Activated B cell treated with CpG ODN at 0.5 μM for 24 hours (primary cell): ENCODE measurements around the gene PRKACG. TPM values are rescaled to one million over a fixed set of nuclear protein-coding genes. Genes with fewer than 3 reads are reported as not detected.
A peak's percentile ranks its signal among the peaks of the same experiment; 100 is the strongest.

Experiments
- ATAC-seq: fragments of 200-7000 bp; cut with Tn5 transposase; one replicate; pipeline ENCODE4 v1.10.0; 2021; ENCODE audit warnings: low read depth, mild to moderate bottlenecking, moderate library complexity
- CTCF ChIA-PET: fragments of 350-600 bp; sonication (Branson Sonifier 250); formaldehyde crosslinking; loops from one replicate; lab custom pipeline; 2021; ENCODE audit warnings: antibody characterized with exemption; lab: Charles Lee
- POLR2A ChIA-PET: fragments of 350-600 bp; sonication (Branson Sonifier 250); formaldehyde crosslinking; loops from one replicate; lab custom pipeline; 2021; ENCODE audit warnings: antibody characterized with exemption; lab: Charles Lee
- DNase-seq: peaks from one replicate; pipeline ENCODE4 v3.0.0; 2022
- H3K27ac Mint-ChIP-seq: one replicate; pipeline ENCODE4 v1.8.0; 2020; ENCODE audit warnings: mixed read lengths
- H3K27me3 Mint-ChIP-seq: one replicate; pipeline ENCODE4 v1.8.0; 2021; ENCODE audit warnings: mixed read lengths
- H3K36me3 Mint-ChIP-seq: one replicate; pipeline ENCODE4 v1.8.0; 2021; ENCODE audit warnings: low read depth, mixed read lengths
- H3K4me1 Mint-ChIP-seq: one replicate; pipeline ENCODE4 v1.8.0; 2021; ENCODE audit warnings: mixed read lengths
- H3K4me3 Mint-ChIP-seq: one replicate; pipeline ENCODE4 v1.8.0; 2020; ENCODE audit warnings: mild to moderate bottlenecking, mixed read lengths
- H3K9me3 Mint-ChIP-seq: one replicate; pipeline ENCODE4 v1.8.0; 2020; ENCODE audit warnings: mixed read lengths
- intact Hi-C: fragments of 100-400 bp; cut with micrococcal nuclease; formaldehyde crosslinking; loops from one replicate; pipeline ENCODE4 v1.15.1; 2024
- total RNA-seq: library from RNA; stranded (reverse); gene quantifications from 2 replicates; pipeline ENCODE4 v1.2.3, GENCODE V29; 2022
- TF ChIP-seq, protein P1 (sequence below): fragments of 200-600 bp; IDR thresholded peaks from one replicate; pipeline ENCODE4 v1.8.0; 2022; ENCODE audit warnings: antibody characterized with exemption, mild to moderate bottlenecking

PRKACG gene
- total RNA-seq, 1 donor from 2014 or later: not detected

DNA sequence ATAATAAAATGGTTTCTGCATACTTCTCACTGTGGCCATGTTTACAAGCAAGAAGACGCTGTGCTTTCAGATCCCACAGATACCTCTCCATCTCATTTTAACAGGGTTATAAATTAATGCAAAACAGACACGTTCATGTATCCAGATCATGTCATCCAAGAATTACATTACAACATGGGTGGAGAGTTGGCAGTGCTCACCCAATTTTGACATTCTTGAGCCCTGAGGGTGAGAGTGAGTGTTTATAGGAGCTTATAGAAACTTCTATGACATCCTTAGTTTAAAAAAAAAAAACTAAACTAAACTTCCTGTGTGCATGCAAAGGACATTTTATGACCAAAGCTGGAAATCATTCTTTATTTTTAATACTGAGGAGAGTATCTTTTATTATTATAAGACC, 9.1 kb downstream of the PRKACG start:
- ChIA-PET CTCF (no interaction called here), POLR2A (no interaction called here)
- Mint-ChIP-seq H3K27me3 (no peaks in the 10 kb centered on the region), H3K27ac (no peak overlapping the region), H3K4me3 (no peak overlapping the region), H3K9me3 (no peaks in the 10 kb centered on the region), H3K4me1 (no peaks in the 10 kb centered on the region), H3K36me3 (peaks cover 53% of the 10 kb centered on the region)
- ATAC-seq (no peak), DNase-seq (no peak)
- intact Hi-C loops: no loop called here
- TF ChIP-seq, protein P1, sequence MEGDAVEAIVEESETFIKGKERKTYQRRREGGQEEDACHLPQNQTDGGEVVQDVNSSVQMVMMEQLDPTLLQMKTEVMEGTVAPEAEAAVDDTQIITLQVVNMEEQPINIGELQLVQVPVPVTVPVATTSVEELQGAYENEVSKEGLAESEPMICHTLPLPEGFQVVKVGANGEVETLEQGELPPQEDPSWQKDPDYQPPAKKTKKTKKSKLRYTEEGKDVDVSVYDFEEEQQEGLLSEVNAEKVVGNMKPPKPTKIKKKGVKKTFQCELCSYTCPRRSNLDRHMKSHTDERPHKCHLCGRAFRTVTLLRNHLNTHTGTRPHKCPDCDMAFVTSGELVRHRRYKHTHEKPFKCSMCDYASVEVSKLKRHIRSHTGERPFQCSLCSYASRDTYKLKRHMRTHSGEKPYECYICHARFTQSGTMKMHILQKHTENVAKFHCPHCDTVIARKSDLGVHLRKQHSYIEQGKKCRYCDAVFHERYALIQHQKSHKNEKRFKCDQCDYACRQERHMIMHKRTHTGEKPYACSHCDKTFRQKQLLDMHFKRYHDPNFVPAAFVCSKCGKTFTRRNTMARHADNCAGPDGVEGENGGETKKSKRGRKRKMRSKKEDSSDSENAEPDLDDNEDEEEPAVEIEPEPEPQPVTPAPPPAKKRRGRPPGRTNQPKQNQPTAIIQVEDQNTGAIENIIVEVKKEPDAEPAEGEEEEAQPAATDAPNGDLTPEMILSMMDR: no peak

DNA sequence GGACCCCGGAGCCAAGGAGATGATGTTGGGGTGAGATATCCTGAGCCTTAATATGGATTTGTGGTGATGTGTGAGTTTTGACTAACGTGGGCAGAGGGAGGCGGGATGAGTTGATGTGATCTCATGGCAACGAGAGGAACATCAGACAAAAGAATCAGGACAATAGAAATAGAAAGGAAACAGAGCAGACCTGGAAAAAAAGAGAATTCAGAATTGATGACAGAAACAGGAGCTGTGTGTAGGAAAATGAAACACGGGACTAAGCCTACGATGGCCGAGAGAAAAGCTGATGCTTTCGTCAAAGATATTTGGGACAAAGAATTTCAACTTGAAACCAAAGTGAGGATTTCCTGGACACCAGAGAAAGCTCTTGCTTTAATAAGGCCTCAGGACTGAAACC, 10.9 kb downstream of the PRKACG start:
- no peak overlapping the region for H3K4me3 Mint-ChIP-seq
- H3K36me3 Mint-ChIP-seq: peaks cover 50% of the 10 kb centered on the region
- H3K27me3 Mint-ChIP-seq: no peaks in the 10 kb centered on the region
- ATAC-seq: no peak
- intact Hi-C loops: no loop called here
- no peak for DNase-seq
- POLR2A ChIA-PET: no interaction called here
- TF ChIP-seq, protein P1: no peak
- H3K27ac Mint-ChIP-seq: no peak overlapping the region
- H3K9me3 Mint-ChIP-seq: no peaks in the 10 kb centered on the region
- peaks cover 10% of the 10 kb centered on the region for H3K4me1 Mint-ChIP-seq
- CTCF ChIA-PET: no interaction called here

- intact Hi-C loops: no loop called here
- Mint-ChIP-seq H3K36me3 (peaks cover 43% of the 10 kb centered on the region), H3K4me1 (peaks cover 10% of the 10 kb centered on the region), H3K27me3 (no peaks in the 10 kb centered on the region), H3K27ac (no peak overlapping the region), H3K4me3 (no peak overlapping the region), H3K9me3 (no peaks in the 10 kb centered on the region)
- DNase-seq (no peak), ATAC-seq (no peak)
- CTCF ChIA-PET: interaction anchor here (0.6 kb wide), 1 partner anchor 438 kb away, joined by 3 read pairs; no protein-coding TSS in a partner anchor
- POLR2A ChIA-PET: no interaction called here
- TF ChIP-seq, protein P1: no peak
Measured at GRCh38 chr9:69001921-69002320, 12.0 kb downstream of the PRKACG start.

GRCh38 chr9:68999393-69000105, 14.4 kb downstream of the PRKACG start:
- Mint-ChIP-seq H3K9me3 (no peaks in the 10 kb centered on the region), H3K36me3 (peaks cover 31% of the 10 kb centered on the region), H3K4me3 (no peak overlapping the region), H3K27ac (no peak overlapping the region), H3K4me1 (peaks cover 20% of the 10 kb centered on the region), H3K27me3 (no peaks in the 10 kb centered on the region)
- DNase-seq (peak; percentile 24), ATAC-seq (peak; percentile 95)
- ChIA-PET CTCF (interaction anchor here (0.6 to 1.4 kb wide), 22 partner anchors 16 to 439 kb away, joined by 3 to 14 read pairs (median 4); partner anchors contain the start of gene PIP5K1B), POLR2A (interaction anchor here (1.0 kb wide), 1 partner anchor 220 kb away, joined by 4 read pairs; a partner anchor contains a TSS)
- TF ChIP-seq, protein P1: peak; percentile 26
- intact Hi-C loops: loop anchor here (1.0 to 2.0 kb wide), 4 partner anchors 154 to 415 kb away; no protein-coding TSS in a partner anchor

GRCh38 chr9:68998812-68999211, 15.1 kb downstream of the PRKACG start:
- H3K9me3 Mint-ChIP-seq: no peaks in the 10 kb centered on the region
- peaks cover 20% of the 10 kb centered on the region for H3K4me1 Mint-ChIP-seq
- CTCF ChIA-PET: interaction anchor here (0.7 to 2.0 kb wide), 9 partner anchors 144 to 438 kb away, joined by 3 to 14 read pairs (median 6); no protein-coding TSS in a partner anchor
- no peak overlapping the region for H3K4me3 Mint-ChIP-seq
- ATAC-seq: no peak
- no peak for DNase-seq
- no peak overlapping the region for H3K27ac Mint-ChIP-seq
- POLR2A ChIA-PET: no interaction called here
- intact Hi-C loops: loop anchor here (1.0 to 2.0 kb wide), 4 partner anchors 154 to 415 kb away; no protein-coding TSS in a partner anchor
- no peaks in the 10 kb centered on the region for H3K27me3 Mint-ChIP-seq
- H3K36me3 Mint-ChIP-seq: peaks cover 28% of the 10 kb centered on the region
- TF ChIP-seq, protein P1: no peak
